GM12891 (cell line): Measurements from ENCODE around the gene TSHZ3.

Source experiments
- PAX5 ChIP-seq: IDR thresholded peaks from 2 replicates; pipeline ENCODE4 v1.6.1; 2011; ENCODE audit warnings: low read length, moderate library complexity, mild to moderate bottlenecking; ENCODE audit not compliant: insufficient read depth, severe bottlenecking
- POLR2A ChIP-seq: IDR thresholded peaks from 2 replicates; pipeline ENCODE4 v1.6.1; 2011; ENCODE audit warnings: low read depth, low read length, control low read depth
- POLR2AphosphoS5 ChIP-seq: IDR thresholded peaks from 2 replicates; pipeline ENCODE4 v1.6.1; 2011; ENCODE audit warnings: low read depth, low read length, control low read depth
- POU2F2 ChIP-seq: IDR thresholded peaks from 2 replicates; pipeline ENCODE4 v1.6.1; 2011; ENCODE audit warnings: low read depth, mild to moderate bottlenecking, control low read depth, low read length, moderate library complexity
- SPI1 ChIP-seq: IDR thresholded peaks from 2 replicates; pipeline ENCODE4 v1.6.1; 2011; ENCODE audit warnings: low read depth, low read length, control low read depth
- TAF1 ChIP-seq: IDR thresholded peaks from 2 replicates; pipeline ENCODE4 v1.6.1; 2011; ENCODE audit warnings: low read depth, low read length, control low read depth

GRCh38 chr19:31278555-31279435, 70.4 kb downstream of the TSHZ3 start:
- TF ChIP-seq POLR2AphosphoS5 (no peak), PAX5 (no peak), POLR2A (no peak), SPI1 (no peak), TAF1 (no peak), POU2F2 (no peak)
